GM23338 (cell line): ENCODE results near the gene FTO. TPM values are rescaled to one million over a fixed set of nuclear protein-coding genes. Genes with fewer than 3 reads are reported as not detected.

Experiments used
- ATAC-seq: fragments of 200-7000 bp; cut with Tn5 transposase; 3 replicates; pipeline ENCODE4 v1.9.1; 2020
- DNase-seq: peaks from one replicate; pipeline ENCODE4 v3.0.0-alpha.2; 2015; ENCODE audit warnings: low spot score
- H2AFZ ChIP-seq: fragments of 200-600 bp; sonication (generic); 2 replicates; pipeline ENCODE4 v1.8.0; 2016; ENCODE audit warnings: antibody characterized with exemption, mild to moderate bottlenecking, moderate library complexity
- H3F3A ChIP-seq: fragments of 200-600 bp; sonication (generic); replicated peaks from 2 replicates; pipeline ENCODE4 v1.8.0; 2017; ENCODE audit warnings: antibody characterized with exemption, mixed run types, low read depth
- H3K27ac ChIP-seq: fragments of 200-600 bp; sonication (generic); 2 replicates; pipeline ENCODE4 v1.6.1; 2016; ENCODE audit warnings: low read depth
- H3K27me3 ChIP-seq: fragments of 200-600 bp; sonication (generic); 2 replicates; pipeline ENCODE4 v1.8.0; 2016; ENCODE audit warnings: mild to moderate bottlenecking, mixed run types, moderate library complexity; ENCODE audit not compliant: insufficient read depth
- H3K36me3 ChIP-seq: fragments of 200-600 bp; sonication (generic); 2 replicates; pipeline ENCODE4 v1.8.0; 2016; ENCODE audit warnings: mild to moderate bottlenecking; ENCODE audit not compliant: insufficient read depth
- H3K4me1 ChIP-seq: fragments of 200-600 bp; sonication (generic); 2 replicates; pipeline ENCODE4 v1.8.0; 2016; ENCODE audit warnings: mild to moderate bottlenecking, moderate library complexity; ENCODE audit not compliant: insufficient read depth
- H3K4me2 ChIP-seq: fragments of 200-600 bp; sonication (generic); 2 replicates; pipeline ENCODE4 v1.7.1; 2017; ENCODE audit warnings: mixed run types
- H3K4me3 ChIP-seq: fragments of 200-600 bp; sonication (generic); 2 replicates; pipeline ENCODE4 v1.6.1; 2016; ENCODE audit warnings: mixed run types
- H3K79me2 ChIP-seq: fragments of 200-600 bp; sonication (generic); replicated peaks from 2 replicates; pipeline ENCODE4 v1.8.0; 2017; ENCODE audit warnings: mild to moderate bottlenecking; ENCODE audit not compliant: insufficient read depth
- H3K9me2 ChIP-seq: fragments of 200-600 bp; sonication (generic); 2 replicates; pipeline ENCODE4 v1.8.0; 2017; ENCODE audit not compliant: insufficient read depth
- H4K20me1 ChIP-seq: fragments of 200-600 bp; sonication (generic); replicated peaks from 2 replicates; pipeline ENCODE4 v1.8.0; 2017; ENCODE audit warnings: mild to moderate bottlenecking; ENCODE audit not compliant: insufficient read depth
- H3K27ac Mint-ChIP-seq: 2 replicates; pipeline ENCODE4 v1.8.0; 2020; ENCODE audit warnings: inconsistent platforms, mild to moderate bottlenecking, moderate library complexity, mixed read lengths
- H3K27me3 Mint-ChIP-seq: 3 replicates; pipeline ENCODE4 v1.8.0; 2022; ENCODE audit warnings: low read depth, mild to moderate bottlenecking, moderate library complexity, mixed read lengths, inconsistent platforms; ENCODE audit not compliant: insufficient read depth, poor library complexity
- H3K36me3 Mint-ChIP-seq: 3 replicates; pipeline ENCODE4 v1.8.0; 2021; ENCODE audit warnings: low read depth, mild to moderate bottlenecking, inconsistent platforms, moderate library complexity, mixed read lengths
- H3K4me1 Mint-ChIP-seq: 3 replicates; pipeline ENCODE4 v1.8.0; 2020; ENCODE audit warnings: mild to moderate bottlenecking, inconsistent platforms, mixed read lengths
- H3K4me3 Mint-ChIP-seq: 3 replicates; pipeline ENCODE4 v1.8.0; 2021; ENCODE audit warnings: moderate library complexity, mild to moderate bottlenecking, inconsistent platforms, mixed read lengths
- H3K9me3 Mint-ChIP-seq: 3 replicates; pipeline ENCODE4 v1.8.0; 2020; ENCODE audit warnings: moderate library complexity, mild to moderate bottlenecking, inconsistent platforms, mixed read lengths
- CREB1 ChIP-seq: fragments of 250-450 bp; sonication (Bioruptor Pico); IDR thresholded peaks from 2 replicates; pipeline ENCODE4 v1.5.0; 2020; ENCODE audit warnings: low read depth, mild to moderate bottlenecking, moderate library complexity
- EZH2 ChIP-seq: fragments of 200-600 bp; sonication (generic); IDR thresholded peaks from one replicate; pipeline ENCODE4 v1.8.0; 2017; ENCODE audit warnings: antibody characterized with exemption, mild to moderate bottlenecking, low read depth; ENCODE audit not compliant: unreplicated experiment
- EZH2phosphoT487 ChIP-seq: fragments of 200-600 bp; sonication (generic); IDR thresholded peaks from one replicate; pipeline ENCODE4 v1.8.1; 2018; ENCODE audit warnings: antibody characterized with exemption; ENCODE audit not compliant: unreplicated experiment
- JUNB ChIP-seq: IDR thresholded peaks from one replicate; pipeline ENCODE4 v1.6.1; 2016; ENCODE audit warnings: antibody characterized with exemption; ENCODE audit not compliant: unreplicated experiment
- NANOG ChIP-seq: IDR thresholded peaks from 2 replicates; pipeline ENCODE4 v1.6.1; 2016; ENCODE audit warnings: antibody characterized with exemption, borderline replicate concordance
- POLR2AphosphoS5 ChIP-seq: IDR thresholded peaks from 2 replicates; pipeline ENCODE4 v1.6.1; 2016; ENCODE audit warnings: antibody characterized with exemption, low read depth
- STAT1 ChIP-seq: IDR thresholded peaks from one replicate; pipeline ENCODE4 v1.6.1; 2016; ENCODE audit warnings: antibody characterized with exemption; ENCODE audit not compliant: unreplicated experiment
- ZNF331 ChIP-seq: fragments of 250-450 bp; sonication (Bioruptor Pico); IDR thresholded peaks from 2 replicates; pipeline ENCODE4 v1.5.0; 2020; ENCODE audit warnings: low read depth, mild to moderate bottlenecking, moderate library complexity
- polyA plus RNA-seq: library from polyadenylated mRNA; unstranded; fragments of >200 nt; fragmentation: Nextera tagmentation; extraction: Ambion mirVana; gene quantifications from 2 replicates; pipeline ENCODE4 v1.2.1, GENCODE V29; 2016
- total RNA-seq: library from RNA; depleted of rRNA; stranded (reverse); fragments of >200 nt; shearing (Covaris generic); gene quantifications from 2 replicates; pipeline ENCODE4 v1.2.3, GENCODE V29; 2014
- TF ChIP-seq, protein P1 (sequence below): IDR thresholded peaks from one replicate; pipeline ENCODE4 v1.6.1; 2018; ENCODE audit warnings: antibody characterized with exemption; ENCODE audit not compliant: unreplicated experiment
- TF ChIP-seq, protein P2 (sequence below): IDR thresholded peaks from 2 replicates; pipeline ENCODE4 v1.6.1; 2016; ENCODE audit warnings: antibody characterized with exemption
- TF ChIP-seq, protein P3 (sequence below), 2 experiments: fragments of 200-600 bp in 1 of 2; sonication (generic) in 1 of 2; conservative IDR thresholded peaks; 2 replicates each; pipeline versions ENCODE4 v1.5.1 to v1.6.1; 2016 to 2017; ENCODE audit warnings: antibody characterized with exemption in 2 of 2, low read depth in 2 of 2, mild to moderate bottlenecking in 2 of 2, moderate library complexity in 1 of 2

Gene FTO
- total and polyA plus RNA-seq, 2 experiments from 2014 or later, result 17.7 to 69.6 TPM

GRCh38 chr16:53936052-53936451 lies 232.1 kb downstream of the FTO start:
- Mint-ChIP-seq H3K4me1 (peaks cover 2% of the 10 kb centered on the region; the same call in 1 of the 3 replicates), H3K4me3 (no peak overlapping the region), H3K27me3 (peaks cover 3% of the 10 kb centered on the region), H3K9me3 (no peaks in the 10 kb centered on the region), H3K27ac (no peak overlapping the region), H3K36me3 (no peaks in the 10 kb centered on the region)
- H3K4me1 ChIP-seq, result no peaks in the 10 kb centered on the region
- TF ChIP-seq POLR2AphosphoS5, result no peak
- no peak for TF ChIP-seq CREB1 (CRISPR knock-in tag)
- no peak for TF ChIP-seq NANOG
- no peak for TF ChIP-seq STAT1
- TF ChIP-seq EZH2phosphoT487, result no peak
- TF ChIP-seq, protein P1, sequence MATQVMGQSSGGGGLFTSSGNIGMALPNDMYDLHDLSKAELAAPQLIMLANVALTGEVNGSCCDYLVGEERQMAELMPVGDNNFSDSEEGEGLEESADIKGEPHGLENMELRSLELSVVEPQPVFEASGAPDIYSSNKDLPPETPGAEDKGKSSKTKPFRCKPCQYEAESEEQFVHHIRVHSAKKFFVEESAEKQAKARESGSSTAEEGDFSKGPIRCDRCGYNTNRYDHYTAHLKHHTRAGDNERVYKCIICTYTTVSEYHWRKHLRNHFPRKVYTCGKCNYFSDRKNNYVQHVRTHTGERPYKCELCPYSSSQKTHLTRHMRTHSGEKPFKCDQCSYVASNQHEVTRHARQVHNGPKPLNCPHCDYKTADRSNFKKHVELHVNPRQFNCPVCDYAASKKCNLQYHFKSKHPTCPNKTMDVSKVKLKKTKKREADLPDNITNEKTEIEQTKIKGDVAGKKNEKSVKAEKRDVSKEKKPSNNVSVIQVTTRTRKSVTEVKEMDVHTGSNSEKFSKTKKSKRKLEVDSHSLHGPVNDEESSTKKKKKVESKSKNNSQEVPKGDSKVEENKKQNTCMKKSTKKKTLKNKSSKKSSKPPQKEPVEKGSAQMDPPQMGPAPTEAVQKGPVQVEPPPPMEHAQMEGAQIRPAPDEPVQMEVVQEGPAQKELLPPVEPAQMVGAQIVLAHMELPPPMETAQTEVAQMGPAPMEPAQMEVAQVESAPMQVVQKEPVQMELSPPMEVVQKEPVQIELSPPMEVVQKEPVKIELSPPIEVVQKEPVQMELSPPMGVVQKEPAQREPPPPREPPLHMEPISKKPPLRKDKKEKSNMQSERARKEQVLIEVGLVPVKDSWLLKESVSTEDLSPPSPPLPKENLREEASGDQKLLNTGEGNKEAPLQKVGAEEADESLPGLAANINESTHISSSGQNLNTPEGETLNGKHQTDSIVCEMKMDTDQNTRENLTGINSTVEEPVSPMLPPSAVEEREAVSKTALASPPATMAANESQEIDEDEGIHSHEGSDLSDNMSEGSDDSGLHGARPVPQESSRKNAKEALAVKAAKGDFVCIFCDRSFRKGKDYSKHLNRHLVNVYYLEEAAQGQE, result no peak
- TF ChIP-seq, protein P2, sequence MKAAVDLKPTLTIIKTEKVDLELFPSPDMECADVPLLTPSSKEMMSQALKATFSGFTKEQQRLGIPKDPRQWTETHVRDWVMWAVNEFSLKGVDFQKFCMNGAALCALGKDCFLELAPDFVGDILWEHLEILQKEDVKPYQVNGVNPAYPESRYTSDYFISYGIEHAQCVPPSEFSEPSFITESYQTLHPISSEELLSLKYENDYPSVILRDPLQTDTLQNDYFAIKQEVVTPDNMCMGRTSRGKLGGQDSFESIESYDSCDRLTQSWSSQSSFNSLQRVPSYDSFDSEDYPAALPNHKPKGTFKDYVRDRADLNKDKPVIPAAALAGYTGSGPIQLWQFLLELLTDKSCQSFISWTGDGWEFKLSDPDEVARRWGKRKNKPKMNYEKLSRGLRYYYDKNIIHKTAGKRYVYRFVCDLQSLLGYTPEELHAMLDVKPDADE, result no peak
- no peaks in the 10 kb centered on the region for H3K79me2 ChIP-seq
- no peak overlapping the region for H3K27ac ChIP-seq
- H3K4me2 ChIP-seq, result no peak overlapping the region
- no peaks in the 10 kb centered on the region for H3K9me2 ChIP-seq
- H2AFZ ChIP-seq, result no peak overlapping the region
- no peaks in the 10 kb centered on the region for H3F3A ChIP-seq
- DNase-seq, result no peak
- ATAC-seq, result no peak
- H3K27me3 ChIP-seq, result no peaks in the 10 kb centered on the region
- H3K4me3 ChIP-seq, result no peak overlapping the region
- no peaks in the 10 kb centered on the region; the same call in 1 of the 2 replicates for H4K20me1 ChIP-seq
- H3K36me3 ChIP-seq, result no peaks in the 10 kb centered on the region

DNA sequence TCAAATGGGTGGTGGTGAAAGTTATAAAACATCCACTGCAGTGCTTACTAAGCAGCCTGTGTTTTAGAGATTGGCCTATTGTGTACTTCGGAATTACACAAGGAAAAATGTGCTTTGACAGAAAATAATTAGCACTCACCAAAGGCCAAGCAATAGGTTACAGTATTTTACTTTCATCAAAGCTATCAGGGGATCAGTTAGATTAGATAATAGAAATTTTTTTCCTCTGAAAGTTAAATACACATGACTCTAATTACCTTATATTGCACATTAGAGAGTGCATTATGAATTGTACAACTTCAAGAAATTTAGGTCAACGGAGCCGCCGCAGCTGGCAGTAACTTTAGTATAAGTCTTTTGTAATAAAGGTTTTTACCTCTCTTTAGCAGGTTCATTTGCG lies 232.6 kb downstream of the FTO start:
- Mint-ChIP-seq H3K27ac (no peak overlapping the region), H3K4me1 (peaks cover 2% of the 10 kb centered on the region; the same call in 1 of the 3 replicates), H3K27me3 (peaks cover 3% of the 10 kb centered on the region), H3K4me3 (no peak overlapping the region), H3K36me3 (no peaks in the 10 kb centered on the region), H3K9me3 (no peaks in the 10 kb centered on the region)
- Histone ChIP-seq H3K4me3 (no peak overlapping the region), H3K79me2 (no peaks in the 10 kb centered on the region), H3K36me3 (no peaks in the 10 kb centered on the region), H2AFZ (no peak overlapping the region), H3K27me3 (no peaks in the 10 kb centered on the region), H3K27ac (no peak overlapping the region), H3K4me2 (no peak overlapping the region), H3F3A (no peaks in the 10 kb centered on the region), H4K20me1 (no peaks in the 10 kb centered on the region; the same call in 1 of the 2 replicates), H3K4me1 (no peaks in the 10 kb centered on the region), H3K9me2 (no peaks in the 10 kb centered on the region)
- no peak for ATAC-seq
- no peak for DNase-seq
- no peak for TF ChIP-seq NANOG
- TF ChIP-seq JUNB, result no peak
- TF ChIP-seq, protein P1, result no peak
- no peak for TF ChIP-seq EZH2phosphoT487
- no peak for TF ChIP-seq STAT1
- TF ChIP-seq, protein P3, sequence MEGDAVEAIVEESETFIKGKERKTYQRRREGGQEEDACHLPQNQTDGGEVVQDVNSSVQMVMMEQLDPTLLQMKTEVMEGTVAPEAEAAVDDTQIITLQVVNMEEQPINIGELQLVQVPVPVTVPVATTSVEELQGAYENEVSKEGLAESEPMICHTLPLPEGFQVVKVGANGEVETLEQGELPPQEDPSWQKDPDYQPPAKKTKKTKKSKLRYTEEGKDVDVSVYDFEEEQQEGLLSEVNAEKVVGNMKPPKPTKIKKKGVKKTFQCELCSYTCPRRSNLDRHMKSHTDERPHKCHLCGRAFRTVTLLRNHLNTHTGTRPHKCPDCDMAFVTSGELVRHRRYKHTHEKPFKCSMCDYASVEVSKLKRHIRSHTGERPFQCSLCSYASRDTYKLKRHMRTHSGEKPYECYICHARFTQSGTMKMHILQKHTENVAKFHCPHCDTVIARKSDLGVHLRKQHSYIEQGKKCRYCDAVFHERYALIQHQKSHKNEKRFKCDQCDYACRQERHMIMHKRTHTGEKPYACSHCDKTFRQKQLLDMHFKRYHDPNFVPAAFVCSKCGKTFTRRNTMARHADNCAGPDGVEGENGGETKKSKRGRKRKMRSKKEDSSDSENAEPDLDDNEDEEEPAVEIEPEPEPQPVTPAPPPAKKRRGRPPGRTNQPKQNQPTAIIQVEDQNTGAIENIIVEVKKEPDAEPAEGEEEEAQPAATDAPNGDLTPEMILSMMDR (conservative IDR thresholded peaks at IDR 0.05; ENCODE audit: low read depth in 2 of 2), result no peak
- TF ChIP-seq CREB1 (CRISPR knock-in tag), result no peak
- no peak for TF ChIP-seq ZNF331 (CRISPR knock-in tag)
- no peak for TF ChIP-seq EZH2
